GM19023 (cell line): ENCODE results near the gene TXNL1.
A peak's percentile ranks its signal among the peaks of the same experiment; 100 is the strongest.
"Not testable (repeated sequence)": the region's sequence is repeated elsewhere in the genome, so short reads cannot be mapped to it uniquely, and the experiment has no call there.

Source experiments
- ATAC-seq: cut with Tn5 transposase; IDR thresholded peaks from one replicate; pipeline ENCODE4 v1.9.1; 2021; ENCODE audit warnings: mild to moderate bottlenecking, moderate library complexity; ENCODE audit not compliant: unreplicated experiment

TXNL1 gene

GRCh38 chr18:56638232-56639103 lies at the start of gene TXNL1:
TSS of gene TXNL1 (minus strand) at chr18:56638592. CDS start at chr18:56638440, 152 bp downstream.
- ATAC-seq = peak; percentile 97

- no peak for ATAC-seq
Observed at GRCh38 chr18:56684277-56684676, 45.9 kb upstream of the TXNL1 start.

GRCh38 chr18:56678836-56679565 lies 40.6 kb upstream of the TXNL1 start:
- no peak for ATAC-seq

- ATAC-seq = no peak
Observed at GRCh38 chr18:56676639-56677038, 38.2 kb upstream of the TXNL1 start.

- ATAC-seq = no peak
Observed at GRCh38 chr18:56672981-56673380, 34.6 kb upstream of the TXNL1 start.

GRCh38 chr18:56672391-56672790 lies 34.0 kb upstream of the TXNL1 start:
- no peak for ATAC-seq

- ATAC-seq = no peak
Observed at GRCh38 chr18:56662902-56663301, 24.5 kb upstream of the TXNL1 start.

- no peak for ATAC-seq
Observed at GRCh38 chr18:56662502-56662901, 24.1 kb upstream of the TXNL1 start.

- ATAC-seq = no peak
Observed at GRCh38 chr18:56662063-56662408, 23.6 kb upstream of the TXNL1 start.

GRCh38 chr18:56661360-56662062 lies 23.1 kb upstream of the TXNL1 start:
- ATAC-seq = no peak

- no peak for ATAC-seq
Observed at GRCh38 chr18:56660655-56661054, 22.3 kb upstream of the TXNL1 start.

- no peak for ATAC-seq
Observed at GRCh38 chr18:56659111-56659510, 20.7 kb upstream of the TXNL1 start.

- no peak for ATAC-seq
Observed at GRCh38 chr18:56658261-56658660, 19.9 kb upstream of the TXNL1 start.

- not testable (repeated sequence) for ATAC-seq
Observed at GRCh38 chr18:56654280-56654679, 15.9 kb upstream of the TXNL1 start.

- no peak for ATAC-seq
Observed at GRCh38 chr18:56652802-56653201, 14.4 kb upstream of the TXNL1 start.

GRCh38 chr18:56651771-56652092 lies 13.3 kb upstream of the TXNL1 start:
- no peak for ATAC-seq

- peak; percentile 96 for ATAC-seq
Observed at GRCh38 chr18:56650944-56651770, 12.8 kb upstream of the TXNL1 start, which contains the start of gene WDR7. TSS of gene WDR7 (plus strand) at chr18:56651359. CDS start at chr18:56672516, 21,157 bp downstream.

- no peak for ATAC-seq
Observed at GRCh38 chr18:56649996-56650395, 11.6 kb upstream of the TXNL1 start.

GRCh38 chr18:56647951-56648893 lies 9.8 kb upstream of the TXNL1 start:
- ATAC-seq = no peak

GRCh38 chr18:56647071-56647470 lies 8.7 kb upstream of the TXNL1 start:
- no peak for ATAC-seq
